B cell (primary cell): ENCODE data around the gene CST9.

Experiments
- CTCF ChIP-seq: fragments of 200-600 bp; IDR thresholded peaks from one replicate; pipeline ENCODE4 v1.8.0; 2022; ENCODE audit warnings: antibody characterized with exemption, mild to moderate bottlenecking
- EZH2 ChIP-seq: IDR thresholded peaks from 2 replicates; pipeline ENCODE4 v1.6.1; 2012; ENCODE audit warnings: borderline replicate concordance, low read depth, mild to moderate bottlenecking, moderate library complexity, low read length; ENCODE audit not compliant: insufficient read depth, poor library complexity, severe bottlenecking

GRCh38 chr20:23602699-23603098, 3.0 kb downstream of the CST9 start:
- no peak for TF ChIP-seq CTCF
- TF ChIP-seq EZH2: no peak
